GM08714 (cell line): ENCODE results near the gene MID1.

ENCODE experiments used
- H3K4me3 ChIP-seq: fragments of 200-500 bp; sonication (Bioruptor generic); 2 replicates; pipeline ENCODE4 v1.5.1; 2014; ENCODE audit warnings: mild to moderate bottlenecking, low read length, inconsistent platforms
- ZNF274 ChIP-seq: IDR thresholded peaks from 2 replicates; pipeline ENCODE4 v1.6.1; 2012; ENCODE audit warnings: mild to moderate bottlenecking, low read depth, low read length

The MID1 gene

DNA sequence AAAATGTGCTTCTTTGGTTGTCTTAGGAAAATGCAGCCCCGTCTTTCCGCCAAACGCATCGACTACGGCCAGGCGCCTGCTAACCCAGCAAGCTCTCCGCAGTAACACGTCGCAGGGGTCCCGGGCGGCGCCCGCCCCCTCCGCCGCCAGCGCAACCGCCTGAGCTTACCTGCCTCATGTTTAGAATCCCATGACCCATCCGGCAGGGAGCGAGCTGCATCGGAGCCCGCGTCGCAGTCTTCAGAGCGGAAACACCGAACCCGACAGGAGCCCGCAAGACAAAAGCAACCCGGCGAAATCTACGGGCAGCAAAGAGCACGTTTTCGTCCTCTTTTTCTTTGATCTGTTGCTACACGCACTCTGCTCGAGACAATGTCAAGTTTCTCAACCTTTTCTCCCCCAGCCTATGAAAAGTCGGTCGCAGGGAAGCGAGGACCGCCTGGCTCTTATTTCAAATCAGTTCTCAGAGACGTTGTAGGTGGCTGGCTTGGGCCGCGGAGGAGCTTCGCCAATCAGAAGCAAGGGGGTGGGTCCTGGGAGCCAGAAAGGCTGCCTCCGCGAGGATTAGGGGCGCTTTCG is at the start of gene MID1:
TSS of gene MID1 (minus strand) at position 465 of the 579 bp plus-strand sequence. CDS start 53,038 bp downstream, outside the sequence.
- no peak for TF ChIP-seq ZNF274
- H3K4me3 ChIP-seq, result peak within 1 kb of the TSS; percentile 52

- TF ChIP-seq ZNF274, result no peak
- H3K4me3 ChIP-seq, result no peak overlapping the region
Observed at GRCh38 chrX:10667143-10667542, 46.8 kb upstream of the MID1 start.

- TF ChIP-seq ZNF274, result no peak
Observed at GRCh38 chrX:10666102-10666501, 45.7 kb upstream of the MID1 start.

DNA sequence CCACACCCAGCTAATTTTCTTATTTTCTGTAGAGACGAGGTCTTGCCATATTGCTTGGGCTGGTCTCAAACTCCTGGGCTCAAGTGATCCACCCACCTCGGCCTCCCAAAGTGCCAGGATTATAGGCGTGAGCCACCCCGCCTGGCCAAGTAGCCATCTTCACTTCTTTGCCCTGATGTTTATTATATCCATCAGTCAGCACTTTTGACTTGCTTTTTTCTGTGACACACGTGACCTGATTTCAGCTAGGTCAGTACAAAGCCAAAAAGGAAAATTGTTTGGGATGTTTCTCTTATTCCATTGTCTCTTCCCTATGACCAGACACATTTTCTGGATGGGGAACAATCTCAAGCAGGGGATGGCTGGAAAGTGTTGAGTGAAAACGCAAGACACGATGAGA is 45.3 kb upstream of the MID1 start:
- no peak for TF ChIP-seq ZNF274
- H3K4me3 ChIP-seq, result no peak overlapping the region

More at GRCh38 chrX:10666102-10666501, 45.7 kb upstream of the MID1 start:
- H3K4me3 ChIP-seq, result no peak overlapping the region

DNA sequence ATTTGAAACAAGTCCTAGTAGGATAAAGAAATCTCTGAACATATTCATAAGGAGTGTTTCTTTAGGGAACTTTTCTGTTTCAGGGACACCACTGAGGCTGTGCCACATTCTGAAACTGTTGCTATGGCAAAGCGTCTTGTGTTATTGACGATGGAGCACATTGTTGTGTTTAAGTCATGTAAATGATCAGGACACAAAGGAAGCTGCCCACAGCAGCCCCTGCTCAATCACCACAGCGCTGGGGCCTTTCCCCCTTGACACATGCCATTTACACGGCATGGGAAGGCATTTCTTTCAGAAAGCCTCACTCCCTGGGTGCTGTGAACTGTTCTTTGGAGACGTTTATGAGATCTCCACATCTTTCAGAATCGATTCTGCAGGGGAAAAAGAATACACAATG is 39.8 kb upstream of the MID1 start:
- TF ChIP-seq ZNF274, result no peak
- H3K4me3 ChIP-seq, result no peak overlapping the region

GRCh38 chrX:10656214-10656613 is 35.8 kb upstream of the MID1 start:
- no peak overlapping the region for H3K4me3 ChIP-seq
- no peak for TF ChIP-seq ZNF274

DNA sequence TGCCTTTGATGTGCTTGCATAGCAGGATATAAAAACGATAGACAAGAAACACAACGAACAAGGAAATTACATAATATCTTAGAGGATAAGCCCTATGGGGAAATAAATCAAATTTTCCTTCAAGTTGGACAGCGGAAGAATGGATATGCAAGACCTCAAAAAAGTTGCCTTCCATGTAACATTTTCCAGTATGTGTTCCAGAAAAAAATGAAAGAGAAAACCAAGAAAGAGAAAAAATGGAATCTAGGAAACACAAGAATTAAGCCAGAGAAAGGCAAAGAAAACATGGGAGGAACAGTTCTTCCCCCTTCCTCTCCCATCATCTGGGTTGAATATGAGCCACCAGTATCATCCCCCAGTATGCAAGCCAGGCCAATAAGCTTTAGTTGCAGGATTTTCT is 34.6 kb upstream of the MID1 start:
- TF ChIP-seq ZNF274, result no peak

DNA sequence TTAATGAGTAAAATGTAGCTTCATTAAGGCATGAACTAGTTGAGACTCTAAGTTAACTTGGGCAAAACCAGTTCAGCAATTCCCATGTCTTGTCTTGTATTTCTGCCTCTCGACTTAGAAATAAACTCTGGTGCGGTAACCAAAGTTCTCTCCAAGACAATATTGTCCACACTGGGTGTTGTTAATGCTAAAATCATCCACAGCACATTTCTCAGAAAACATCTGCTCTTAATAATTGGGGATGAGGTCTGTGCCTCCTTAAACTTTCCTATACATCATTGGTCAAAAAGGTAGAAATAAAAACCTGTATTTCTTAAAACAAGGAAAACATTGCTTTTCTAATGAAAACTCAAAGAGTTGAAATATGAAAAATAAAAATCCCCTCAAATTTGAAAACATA is 32.9 kb upstream of the MID1 start:
- TF ChIP-seq ZNF274, result no peak
- H3K4me3 ChIP-seq, result no peak overlapping the region

More for the DNA sequence above, 34.6 kb upstream of the MID1 start:
- H3K4me3 ChIP-seq, result no peak overlapping the region

DNA sequence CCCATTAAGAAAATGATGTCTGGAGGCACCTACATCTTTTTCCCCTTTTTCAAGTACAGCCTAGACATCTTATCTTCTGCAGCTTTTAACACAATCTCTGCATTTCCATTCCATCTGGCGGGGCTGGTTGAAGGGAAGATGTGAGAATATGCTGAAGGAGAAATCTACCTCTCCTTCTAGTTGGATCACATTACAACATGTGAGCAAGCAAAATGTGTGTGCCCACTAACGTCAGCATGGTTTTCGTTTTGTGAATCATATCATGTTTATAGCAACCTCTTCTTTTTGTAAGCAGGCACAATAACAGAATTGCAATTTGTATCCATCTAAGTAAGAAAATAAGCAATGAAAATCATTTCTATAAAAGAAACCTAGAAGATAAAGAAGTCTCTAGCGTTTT is 28.9 kb upstream of the MID1 start:
- TF ChIP-seq ZNF274, result no peak
- no peak overlapping the region for H3K4me3 ChIP-seq

DNA sequence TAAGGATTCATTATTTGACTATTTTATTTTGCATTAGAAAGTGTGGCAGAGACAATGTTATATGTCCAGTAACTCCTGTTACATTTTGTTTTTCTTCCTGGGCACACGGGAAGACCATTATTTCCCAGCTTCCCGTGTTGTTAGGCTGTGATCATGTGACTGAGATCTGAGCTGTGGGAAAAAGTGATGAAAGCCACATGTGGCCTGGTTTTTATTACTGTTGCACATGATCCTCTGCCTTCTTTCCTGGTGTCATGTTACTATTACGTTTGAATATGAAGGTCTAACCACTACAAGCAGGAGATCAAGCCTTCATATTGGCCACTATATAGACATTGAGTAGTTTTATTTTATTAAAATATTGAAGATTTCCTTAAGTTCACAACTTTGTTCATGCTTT is 28.2 kb upstream of the MID1 start:
- H3K4me3 ChIP-seq, result no peak overlapping the region
- no peak for TF ChIP-seq ZNF274

DNA sequence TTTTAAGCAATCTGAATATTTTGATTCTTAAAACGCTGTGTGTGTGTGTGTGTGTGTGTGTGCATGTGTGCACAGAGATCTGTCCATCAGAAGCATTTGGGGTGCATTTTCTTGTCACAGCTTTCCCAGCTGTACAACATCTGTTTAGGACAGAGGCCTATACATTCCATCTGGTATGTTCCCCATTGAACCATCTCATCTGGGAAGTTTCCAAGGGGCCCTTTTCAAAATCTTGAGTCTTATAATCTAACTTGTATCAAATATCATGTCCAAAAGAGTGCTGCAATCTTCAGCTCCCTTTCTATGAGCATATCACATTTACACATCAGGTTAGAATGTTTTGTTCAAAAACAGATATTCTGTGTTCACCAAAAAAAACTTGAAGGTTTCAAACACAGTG is 16.5 kb upstream of the MID1 start:
- H3K4me3 ChIP-seq, result no peak overlapping the region
- no peak for TF ChIP-seq ZNF274

DNA sequence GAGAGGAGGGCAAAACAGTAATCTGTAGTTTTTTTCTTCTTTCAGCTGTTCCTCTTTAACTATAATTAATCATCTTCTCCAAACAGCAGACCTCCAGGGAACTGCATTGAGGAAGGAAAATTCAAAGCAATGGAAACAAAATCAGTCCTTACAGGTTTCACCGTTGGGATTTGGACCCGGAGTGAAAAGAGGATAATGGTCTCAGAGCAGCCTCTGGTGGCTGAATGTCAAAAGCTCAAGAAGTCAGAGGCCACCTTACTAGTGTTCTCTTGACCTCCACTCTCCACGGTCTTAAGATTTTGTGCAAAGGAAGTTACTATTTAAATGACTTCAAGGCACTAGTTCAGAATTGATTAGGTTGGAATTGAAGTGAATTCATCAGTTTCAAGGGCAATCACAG is 16.0 kb upstream of the MID1 start:
- no peak for TF ChIP-seq ZNF274

GRCh38 chrX:10634392-10635161 is 14.2 kb upstream of the MID1 start:
- no peak overlapping the region for H3K4me3 ChIP-seq
- TF ChIP-seq ZNF274, result no peak

More for the DNA sequence above, 16.0 kb upstream of the MID1 start:
- H3K4me3 ChIP-seq, result no peak overlapping the region

GRCh38 chrX:10633722-10634121 is 13.3 kb upstream of the MID1 start:
- no peak for TF ChIP-seq ZNF274
- H3K4me3 ChIP-seq, result no peak overlapping the region

DNA sequence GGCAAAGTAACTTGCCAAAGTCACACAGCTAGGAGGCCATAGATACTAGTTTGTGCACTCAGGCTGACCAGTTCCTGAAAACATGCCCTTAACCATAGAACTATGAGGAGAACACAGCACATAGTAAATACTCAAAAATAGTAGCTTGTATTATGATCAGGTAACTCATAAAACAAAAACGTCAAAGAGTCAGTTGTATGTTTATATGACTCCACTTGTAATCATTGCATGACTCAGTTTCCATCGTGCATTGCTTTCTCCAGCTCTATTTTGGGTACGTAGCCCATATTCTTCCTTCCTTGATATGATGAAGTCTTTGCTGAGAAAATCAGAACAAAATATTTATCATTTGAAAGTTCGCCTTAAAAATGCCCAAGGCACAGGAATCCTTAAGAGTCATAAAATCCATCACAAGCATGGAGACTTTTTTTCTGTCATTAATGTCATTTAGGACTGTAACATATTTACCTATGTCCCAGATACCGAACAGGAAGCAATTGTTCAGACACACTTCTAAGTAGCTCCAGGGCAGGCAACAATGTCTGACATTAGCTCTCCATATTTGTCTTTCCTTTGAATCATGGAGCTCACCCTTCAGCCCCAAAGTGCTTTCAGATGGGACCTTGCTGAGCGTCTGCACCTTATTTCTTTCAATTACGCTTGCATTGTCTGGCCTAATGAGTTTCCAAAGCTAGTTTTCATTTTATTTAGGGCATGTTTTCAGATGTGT is 11.2 kb upstream of the MID1 start:
- H3K4me3 ChIP-seq, result no peak overlapping the region
- no peak for TF ChIP-seq ZNF274
